ENCODE data around the gene PRR16.

Gene PRR16

GRCh38 chr5:120464627-120465435 is 731 bp downstream of the PRR16 start:
- DNase-seq: peak in 1 of 2 donors; percentile 4

GRCh38 chr5:120465436-120465961 is 1.4 kb downstream of the PRR16 start:
- peak in 1 of 2 donors; percentile 1 for DNase-seq

GRCh38 chr5:120466341-120467006 is 2.4 kb downstream of the PRR16 start:
- DNase-seq: no peak

GRCh38 chr5:120471971-120472370 is 7.9 kb downstream of the PRR16 start:
- DNase-seq: no peak

GRCh38 chr5:120472911-120473310 is 8.8 kb downstream of the PRR16 start:
- DNase-seq: no peak

GRCh38 chr5:120473332-120473731 is 9.2 kb downstream of the PRR16 start:
- no peak for DNase-seq

- no peak for DNase-seq
Observed at GRCh38 chr5:120476063-120476462, 12.0 kb downstream of the PRR16 start.

- no peak for DNase-seq
Observed at GRCh38 chr5:120479066-120479465, 15.0 kb downstream of the PRR16 start.

- DNase-seq: no peak
Observed at GRCh38 chr5:120499876-120500563, 35.9 kb downstream of the PRR16 start.

GRCh38 chr5:120502531-120502930 is 38.4 kb downstream of the PRR16 start:
- no peak for DNase-seq

- DNase-seq: no peak
Observed at GRCh38 chr5:120503341-120503740, 39.2 kb downstream of the PRR16 start.

- no peak for DNase-seq
Observed at GRCh38 chr5:120504057-120504456, 40.0 kb downstream of the PRR16 start.

GRCh38 chr5:120507197-120507596 is 43.1 kb downstream of the PRR16 start:
- DNase-seq: no peak

- no peak for DNase-seq
Observed at GRCh38 chr5:120507800-120508463, 43.8 kb downstream of the PRR16 start.

- no peak for DNase-seq
Observed at GRCh38 chr5:120509053-120509452, 45.0 kb downstream of the PRR16 start.

GRCh38 chr5:120510098-120510637 is 46.1 kb downstream of the PRR16 start:
- no peak for DNase-seq

- no peak for DNase-seq
Observed at GRCh38 chr5:120510994-120511686, 47.0 kb downstream of the PRR16 start.

GRCh38 chr5:120512068-120512467 is 48.0 kb downstream of the PRR16 start:
- DNase-seq: no peak

- no peak for DNase-seq
Observed at GRCh38 chr5:120512791-120513650, 48.9 kb downstream of the PRR16 start.

- DNase-seq: no peak
Observed at GRCh38 chr5:120516805-120517204, 52.7 kb downstream of the PRR16 start.

All from stimulated activated CD4-positive, alpha-beta T cell treated with anti-CD3 and anti-CD28 coated beads, Interleukin-2, amount 100 ng/mL, for 24 hours (primary cell).